ENCODE data around the gene CT45A1. TPM values are rescaled to one million over a fixed set of nuclear protein-coding genes. Genes with fewer than 3 reads are reported as not detected.
"Not testable (repeated sequence)": the region's sequence is repeated elsewhere in the genome, so short reads cannot be mapped to it uniquely, and the experiment has no call there.

Gene CT45A1
- total RNA-seq (not detected in 2 replicates), polyA plus RNA-seq (not detected in 2 replicates), polyA minus RNA-seq (ENCODE audit: low replicate concordance) (not detected in 2 replicates)
- polyA plus RNA-seq (2012), result not detected in 2 replicates

GRCh38 chrX:135713183-135713689 lies at the start of gene CT45A1:
TSS of gene CT45A1 (plus strand) at chrX:135713639. CDS start at chrX:135718941, 5,302 bp downstream.
- not testable (repeated sequence) for H3K4me3 ChIP-seq (replicated peaks in 1 of 4; ENCODE audit: control extremely low read depth in 1 of 4, insufficient read depth in 1 of 4, low read depth in 3 of 4, low read length in 4 of 4); H2AFZ ChIP-seq (ENCODE audit: low read length); H3K36me3 ChIP-seq (ENCODE audit: control insufficient read depth, insufficient read depth, low read length); H3K4me1 ChIP-seq (ENCODE audit: control insufficient read depth, extremely low read depth, insufficient read depth, low read length); H3K9ac ChIP-seq (ENCODE audit: insufficient read depth, low read length); H4K20me1 ChIP-seq (ENCODE audit: control insufficient read depth, extremely low read depth, insufficient read depth, low read length); H3K9me3 ChIP-seq (ENCODE audit: control insufficient read depth, insufficient read depth, low read depth, low read length); H3K4me2 ChIP-seq (ENCODE audit: extremely low read depth, insufficient read depth, low read length); DNase-seq (ENCODE audit: low read depth in 2 of 2); H3K27ac ChIP-seq (ENCODE audit: insufficient read depth, low read length); H3K79me2 ChIP-seq (ENCODE audit: control insufficient read depth, insufficient read depth, low read length); H3K27me3 ChIP-seq (ENCODE audit: control insufficient read depth, insufficient read depth, low read length)

GRCh38 chrX:135672979-135673378 lies 40.5 kb upstream of the CT45A1 start:
- H2AFZ ChIP-seq (ENCODE audit: low read length); H3K4me2 ChIP-seq (ENCODE audit: extremely low read depth, insufficient read depth, low read length); H3K4me1 ChIP-seq (ENCODE audit: control insufficient read depth, extremely low read depth, insufficient read depth, low read length); H3K79me2 ChIP-seq (ENCODE audit: control insufficient read depth, insufficient read depth, low read length); H3K27me3 ChIP-seq (ENCODE audit: control insufficient read depth, insufficient read depth, low read length); H3K9me3 ChIP-seq (ENCODE audit: control insufficient read depth, insufficient read depth, low read depth, low read length); H3K36me3 ChIP-seq (ENCODE audit: control insufficient read depth, insufficient read depth, low read length); H3K9ac ChIP-seq (ENCODE audit: insufficient read depth, low read length); H3K27ac ChIP-seq (ENCODE audit: insufficient read depth, low read length); DNase-seq (ENCODE audit: low read depth in 2 of 2); H4K20me1 ChIP-seq (ENCODE audit: control insufficient read depth, extremely low read depth, insufficient read depth, low read length); H3K4me3 ChIP-seq (replicated peaks in 1 of 4; ENCODE audit: control extremely low read depth in 1 of 4, insufficient read depth in 1 of 4, low read depth in 3 of 4, low read length in 4 of 4): not testable (repeated sequence)

- H2AFZ ChIP-seq (ENCODE audit: low read length), result no peak overlapping the region
- DNase-seq (ENCODE audit: low read depth in 2 of 2), result no peak
Measured at GRCh38 chrX:135688137-135688536, 25.3 kb upstream of the CT45A1 start.

GRCh38 chrX:135695471-135695870 lies 18.0 kb upstream of the CT45A1 start:
- TF ChIP-seq EZH2 (IDR thresholded peaks at IDR 0.05; ENCODE audit: low read length, missing control alignments) (no peak), CTCF (conservative IDR thresholded peaks at IDR 0.05 in 1 of 2, IDR thresholded peaks at IDR 0.05 in 1 of 2; ENCODE audit: low read depth in 1 of 2, low read length in 2 of 2) (no peak)

More at GRCh38 chrX:135688137-135688536, 25.3 kb upstream of the CT45A1 start:
- no peak overlapping the region for H3K4me3 ChIP-seq (replicated peaks in 1 of 4; ENCODE audit: control extremely low read depth in 1 of 4, insufficient read depth in 1 of 4, low read depth in 3 of 4, low read length in 4 of 4)
- H3K36me3 ChIP-seq (ENCODE audit: control insufficient read depth, insufficient read depth, low read length), result no peaks in the 10 kb centered on the region
- no peaks in the 10 kb centered on the region for H4K20me1 ChIP-seq (ENCODE audit: control insufficient read depth, extremely low read depth, insufficient read depth, low read length)
- H3K4me1 ChIP-seq (ENCODE audit: control insufficient read depth, extremely low read depth, insufficient read depth, low read length), result no peaks in the 10 kb centered on the region
- TF ChIP-seq CTCF (conservative IDR thresholded peaks at IDR 0.05 in 1 of 2, IDR thresholded peaks at IDR 0.05 in 1 of 2; ENCODE audit: low read depth in 1 of 2, low read length in 2 of 2), result no peak
- H3K27me3 ChIP-seq (ENCODE audit: control insufficient read depth, insufficient read depth, low read length), result no peaks in the 10 kb centered on the region
- H3K79me2 ChIP-seq (ENCODE audit: control insufficient read depth, insufficient read depth, low read length), result no peaks in the 10 kb centered on the region
- H3K9me3 ChIP-seq (ENCODE audit: control insufficient read depth, insufficient read depth, low read depth, low read length), result no peaks in the 10 kb centered on the region
- H3K9ac ChIP-seq (ENCODE audit: insufficient read depth, low read length), result no peak overlapping the region
- no peak overlapping the region for H3K4me2 ChIP-seq (ENCODE audit: extremely low read depth, insufficient read depth, low read length)
- no peak overlapping the region for H3K27ac ChIP-seq (ENCODE audit: insufficient read depth, low read length)

More at GRCh38 chrX:135695471-135695870, 18.0 kb upstream of the CT45A1 start:
- no peak for DNase-seq (ENCODE audit: low read depth in 2 of 2)
- Histone ChIP-seq H3K36me3 (ENCODE audit: control insufficient read depth, insufficient read depth, low read length) (no peaks in the 10 kb centered on the region), H3K9me3 (ENCODE audit: control insufficient read depth, insufficient read depth, low read depth, low read length) (no peaks in the 10 kb centered on the region), H3K4me2 (ENCODE audit: extremely low read depth, insufficient read depth, low read length) (no peak overlapping the region), H3K27ac (ENCODE audit: insufficient read depth, low read length) (no peak overlapping the region), H3K4me3 (replicated peaks in 1 of 4; ENCODE audit: control extremely low read depth in 1 of 4, insufficient read depth in 1 of 4, low read depth in 3 of 4, low read length in 4 of 4) (no peak overlapping the region), H3K79me2 (ENCODE audit: control insufficient read depth, insufficient read depth, low read length) (no peaks in the 10 kb centered on the region), H3K9ac (ENCODE audit: insufficient read depth, low read length) (no peak overlapping the region), H2AFZ (ENCODE audit: low read length) (no peak overlapping the region), H3K4me1 (ENCODE audit: control insufficient read depth, extremely low read depth, insufficient read depth, low read length) (no peaks in the 10 kb centered on the region), H4K20me1 (ENCODE audit: control insufficient read depth, extremely low read depth, insufficient read depth, low read length) (no peaks in the 10 kb centered on the region), H3K27me3 (ENCODE audit: control insufficient read depth, insufficient read depth, low read length) (no peaks in the 10 kb centered on the region)

Measured in fibroblast of lung (primary cell).